MM.1S (cell line): Measurements from ENCODE around the gene PPP3R2.

Experiments
- DNase-seq: peaks from one replicate; pipeline ENCODE4 v3.0.0-alpha.2; 2015
- H2AFZ ChIP-seq: fragments of 300-600 bp; sonication (generic); 2 replicates; pipeline ENCODE4 v1.6.0; 2016; ENCODE audit warnings: antibody characterized with exemption, low read length
- H3F3A ChIP-seq: fragments of 300-600 bp; sonication (generic); 2 replicates; pipeline ENCODE4 v1.6.1; 2016; ENCODE audit warnings: mild to moderate bottlenecking, antibody characterized with exemption, low read length, moderate library complexity, mixed read lengths; ENCODE audit not compliant: insufficient read depth
- H3K27ac ChIP-seq: fragments of 300-600 bp; sonication (generic); 2 replicates; pipeline ENCODE4 v1.5.1; 2016; ENCODE audit warnings: mild to moderate bottlenecking, low read length
- H3K27me3 ChIP-seq: fragments of 300-600 bp; sonication (generic); replicated peaks from 2 replicates; pipeline ENCODE4 v1.6.0; 2016; ENCODE audit warnings: low read length; ENCODE audit not compliant: insufficient read depth
- H3K36me3 ChIP-seq: fragments of 300-600 bp; sonication (generic); replicated peaks from 2 replicates; pipeline ENCODE4 v1.6.1; 2016; ENCODE audit warnings: mild to moderate bottlenecking, low read length, mixed read lengths; ENCODE audit not compliant: insufficient read depth
- H3K4me1 ChIP-seq: fragments of 300-600 bp; sonication (generic); 2 replicates; pipeline ENCODE4 v1.6.1; 2016; ENCODE audit warnings: low read length, mixed read lengths
- H3K4me2 ChIP-seq: fragments of 300-600 bp; sonication (generic); 2 replicates; pipeline ENCODE4 v1.6.0; 2016; ENCODE audit warnings: low read depth, low read length
- H3K4me3 ChIP-seq: fragments of 300-600 bp; sonication (generic); 2 replicates; pipeline ENCODE4 v1.5.1; 2016; ENCODE audit warnings: low read length, mixed read lengths
- H3K79me2 ChIP-seq: fragments of 300-600 bp; sonication (generic); 2 replicates; pipeline ENCODE4 v1.6.1; 2016; ENCODE audit warnings: mixed run types, low read length, mixed read lengths
- H3K9ac ChIP-seq: fragments of 300-600 bp; sonication (generic); 2 replicates; pipeline ENCODE4 v1.6.1; 2016; ENCODE audit warnings: low read length, mixed read lengths
- H3K9me2 ChIP-seq: fragments of 300-600 bp; sonication (generic); replicated peaks from 2 replicates; pipeline ENCODE4 v1.6.1; 2016; ENCODE audit warnings: mild to moderate bottlenecking, low read length, mixed read lengths; ENCODE audit not compliant: insufficient read depth
- H3K9me3 ChIP-seq: fragments of 300-600 bp; sonication (generic); replicated peaks from 2 replicates; pipeline ENCODE4 v1.6.1; 2016; ENCODE audit warnings: mild to moderate bottlenecking, low read length, mixed read lengths; ENCODE audit not compliant: insufficient read depth
- H4K20me1 ChIP-seq: fragments of 300-600 bp; sonication (generic); 2 replicates; pipeline ENCODE4 v1.6.1; 2016; ENCODE audit warnings: mild to moderate bottlenecking, low read length, moderate library complexity, mixed read lengths; ENCODE audit not compliant: insufficient read depth
- EZH2 ChIP-seq: fragments of 300-600 bp; sonication (generic); optimal IDR thresholded peaks from 2 replicates; pipeline ENCODE3; 2017; ENCODE audit warnings: low read depth, mild to moderate bottlenecking, antibody characterized with exemption, low read length, mixed read lengths
- EZH2phosphoT487 ChIP-seq: fragments of 300-600 bp; sonication (generic); IDR thresholded peaks from 2 replicates; pipeline ENCODE4 v1.6.1; 2018; ENCODE audit warnings: antibody characterized with exemption, low read length
- TF ChIP-seq, protein P1 (sequence below): fragments of 300-600 bp; sonication (generic); IDR thresholded peaks from 2 replicates; pipeline ENCODE4 v1.5.1; 2016; ENCODE audit warnings: antibody characterized with exemption, low read length, mixed read lengths

Gene PPP3R2

DNA sequence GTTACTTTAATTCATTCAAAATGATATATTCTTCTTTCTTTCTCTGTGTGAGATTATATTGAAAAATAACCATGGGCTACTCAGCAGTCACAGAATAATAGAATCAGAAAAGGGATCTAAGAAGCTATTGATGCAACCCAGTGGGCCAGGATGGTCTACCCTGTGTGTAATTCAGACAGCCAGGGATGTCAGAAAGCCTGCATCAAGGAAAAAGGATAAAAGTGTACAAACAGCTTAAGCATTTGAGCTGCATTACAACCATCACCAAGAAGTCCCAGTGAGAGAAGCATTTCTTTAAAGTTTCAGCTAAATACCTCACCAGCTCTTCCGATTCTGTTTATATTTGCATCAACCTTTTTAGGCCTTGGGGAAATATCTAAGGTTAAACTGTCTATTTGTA lies 37.8 kb upstream of the PPP3R2 start:
- Histone ChIP-seq H2AFZ (no peak overlapping the region), H3K4me2 (no peak overlapping the region), H3K27me3 (no peaks in the 10 kb centered on the region), H3K4me1 (no peaks in the 10 kb centered on the region), H3K27ac (no peak overlapping the region), H3K9ac (no peak overlapping the region), H3K36me3 (no peaks in the 10 kb centered on the region), H3K9me3 (no peaks in the 10 kb centered on the region), H3K79me2 (no peaks in the 10 kb centered on the region), H3K4me3 (no peak overlapping the region), H3K9me2 (no peaks in the 10 kb centered on the region; the same call in 1 of the 2 replicates), H4K20me1 (no peaks in the 10 kb centered on the region), H3F3A (no peaks in the 10 kb centered on the region)
- no peak for DNase-seq
- TF ChIP-seq EZH2phosphoT487 (no peak), EZH2 (no peak)
- TF ChIP-seq, protein P1, sequence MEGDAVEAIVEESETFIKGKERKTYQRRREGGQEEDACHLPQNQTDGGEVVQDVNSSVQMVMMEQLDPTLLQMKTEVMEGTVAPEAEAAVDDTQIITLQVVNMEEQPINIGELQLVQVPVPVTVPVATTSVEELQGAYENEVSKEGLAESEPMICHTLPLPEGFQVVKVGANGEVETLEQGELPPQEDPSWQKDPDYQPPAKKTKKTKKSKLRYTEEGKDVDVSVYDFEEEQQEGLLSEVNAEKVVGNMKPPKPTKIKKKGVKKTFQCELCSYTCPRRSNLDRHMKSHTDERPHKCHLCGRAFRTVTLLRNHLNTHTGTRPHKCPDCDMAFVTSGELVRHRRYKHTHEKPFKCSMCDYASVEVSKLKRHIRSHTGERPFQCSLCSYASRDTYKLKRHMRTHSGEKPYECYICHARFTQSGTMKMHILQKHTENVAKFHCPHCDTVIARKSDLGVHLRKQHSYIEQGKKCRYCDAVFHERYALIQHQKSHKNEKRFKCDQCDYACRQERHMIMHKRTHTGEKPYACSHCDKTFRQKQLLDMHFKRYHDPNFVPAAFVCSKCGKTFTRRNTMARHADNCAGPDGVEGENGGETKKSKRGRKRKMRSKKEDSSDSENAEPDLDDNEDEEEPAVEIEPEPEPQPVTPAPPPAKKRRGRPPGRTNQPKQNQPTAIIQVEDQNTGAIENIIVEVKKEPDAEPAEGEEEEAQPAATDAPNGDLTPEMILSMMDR, result no peak

DNA sequence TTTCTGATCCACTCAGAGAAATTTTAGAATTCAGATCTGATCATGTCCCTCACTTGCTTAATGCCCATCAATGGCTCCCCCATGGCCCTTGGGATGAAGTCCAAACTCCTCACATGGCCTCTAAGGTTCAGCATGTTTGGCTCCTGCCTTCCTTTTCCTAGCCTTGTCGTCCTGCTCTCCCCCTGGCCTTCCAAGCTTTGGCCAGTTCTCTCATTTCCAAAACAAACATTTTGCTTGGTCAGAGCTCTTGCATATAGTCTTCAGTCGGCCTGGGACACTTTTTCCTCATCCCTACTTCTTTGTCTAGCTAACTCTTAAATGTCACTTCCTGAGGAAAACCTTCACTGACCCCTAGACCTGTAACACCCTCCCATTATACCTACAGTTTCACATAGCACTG lies 37.1 kb upstream of the PPP3R2 start:
- H3K4me2 ChIP-seq, result no peak overlapping the region
- TF ChIP-seq, protein P1, result no peak
- no peak for TF ChIP-seq EZH2phosphoT487
- TF ChIP-seq EZH2, result no peak
- no peaks in the 10 kb centered on the region for H3K36me3 ChIP-seq
- H3K9ac ChIP-seq, result no peak overlapping the region
- H3K27me3 ChIP-seq, result no peaks in the 10 kb centered on the region
- no peaks in the 10 kb centered on the region for H3K9me3 ChIP-seq
- H3K79me2 ChIP-seq, result no peaks in the 10 kb centered on the region
- no peak overlapping the region for H2AFZ ChIP-seq
- H3K4me3 ChIP-seq, result no peak overlapping the region
- H3F3A ChIP-seq, result no peaks in the 10 kb centered on the region
- H3K9me2 ChIP-seq, result no peaks in the 10 kb centered on the region; the same call in 1 of the 2 replicates
- no peak for DNase-seq
- H4K20me1 ChIP-seq, result no peaks in the 10 kb centered on the region
- H3K4me1 ChIP-seq, result no peaks in the 10 kb centered on the region
- no peak overlapping the region for H3K27ac ChIP-seq

DNA sequence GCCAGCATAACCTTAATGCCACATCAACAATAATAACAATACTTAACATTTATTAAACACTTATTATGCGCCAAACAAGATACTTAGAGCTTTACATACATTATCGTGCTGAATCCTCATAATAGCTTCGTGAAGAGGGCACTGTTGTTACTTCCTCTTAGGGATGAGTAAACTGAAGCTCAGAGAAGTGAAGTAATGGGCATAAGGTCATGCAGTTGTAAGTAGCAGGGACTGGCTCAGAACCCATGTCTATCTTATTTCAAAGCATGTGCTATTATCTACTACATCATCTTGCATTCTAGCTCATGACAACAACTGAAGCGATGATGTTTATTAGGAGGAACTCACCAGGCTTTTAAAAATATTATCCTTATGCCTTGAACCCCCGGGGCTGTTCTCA lies 34.9 kb upstream of the PPP3R2 start:
- H4K20me1 ChIP-seq, result no peaks in the 10 kb centered on the region
- no peak overlapping the region for H3K9ac ChIP-seq
- H3F3A ChIP-seq, result no peaks in the 10 kb centered on the region

More for the DNA sequence above, 34.9 kb upstream of the PPP3R2 start:
- H3K9me3 ChIP-seq, result no peaks in the 10 kb centered on the region
- H3K9me2 ChIP-seq, result no peaks in the 10 kb centered on the region; the same call in 1 of the 2 replicates
- no peak for TF ChIP-seq EZH2
- TF ChIP-seq, protein P1, result no peak
- TF ChIP-seq EZH2phosphoT487, result no peak
- H3K4me3 ChIP-seq, result no peak overlapping the region
- H2AFZ ChIP-seq, result no peak overlapping the region
- DNase-seq, result no peak
- no peaks in the 10 kb centered on the region for H3K79me2 ChIP-seq
- H3K4me2 ChIP-seq, result no peak overlapping the region
- H3K4me1 ChIP-seq, result no peaks in the 10 kb centered on the region
- no peaks in the 10 kb centered on the region for H3K27me3 ChIP-seq
- no peaks in the 10 kb centered on the region for H3K36me3 ChIP-seq
- no peak overlapping the region for H3K27ac ChIP-seq
